Measurements from ENCODE around the gene CAPRIN1. TPM values are rescaled to one million over a fixed set of nuclear protein-coding genes. Genes with fewer than 3 reads are reported as not detected.

Gene CAPRIN1
- total and polyA plus RNA-seq, 10 of the 15 experiments (the other 5 are each of a cell fraction or from before 2014, with no cell fraction given), result 50.4 to 228 (median 191) TPM

DNA sequence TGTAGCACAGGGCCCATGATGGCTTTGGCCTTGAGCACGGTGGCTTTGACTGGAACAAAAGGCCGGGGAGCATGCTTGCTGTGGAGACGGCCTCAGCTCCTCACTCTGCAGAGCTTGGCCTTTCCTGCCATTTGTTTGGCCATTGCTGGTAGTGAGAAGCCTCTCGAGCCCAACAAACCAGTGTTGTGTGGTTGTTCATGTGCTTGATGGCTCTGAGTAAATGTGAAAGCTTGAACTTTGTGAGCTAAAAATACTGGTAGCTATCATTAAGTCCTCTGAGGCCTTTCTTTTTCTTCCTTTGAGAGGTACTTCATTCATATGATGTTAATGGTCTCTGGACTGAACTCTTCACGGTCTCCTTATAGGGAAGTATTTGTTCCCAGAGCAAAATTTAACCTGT, 93.5 kb downstream of the CAPRIN1 start (continued):
- TF ChIP-seq IRF3 (IDR thresholded peaks at IDR 0.05) (no peak), PAX8 (IDR thresholded peaks at IDR 0.05) (no peak), CHD4 (IDR thresholded peaks at IDR 0.05) (no peak), SUPT20H (IDR thresholded peaks at IDR 0.05; ENCODE audit: borderline replicate concordance, control insufficient read depth, low read depth, low read length) (no peak), E4F1 (IDR thresholded peaks at IDR 0.05; ENCODE audit: borderline replicate concordance, partially characterized antibody) (no peak), RAD51 (IDR thresholded peaks at IDR 0.05) (no peak), NKRF (conservative IDR thresholded peaks at IDR 0.05) (no peak), SP1 (IDR thresholded peaks at IDR 0.05; ENCODE audit: low read depth, low read length) (no peak), MLLT1 (IDR thresholded peaks at IDR 0.05) (no peak), POLR2A (IDR thresholded peaks at IDR 0.05; ENCODE audit: low read depth, low read length) (no peak), MEF2B (IDR thresholded peaks at IDR 0.05; ENCODE audit: partially characterized antibody, poor library complexity, severe bottlenecking) (peak; percentile 80), ZBED1 (IDR thresholded peaks at IDR 0.05; ENCODE audit: borderline replicate concordance) (no peak), ZBTB33 (IDR thresholded peaks at IDR 0.05) (no peak), NFXL1 (IDR thresholded peaks at IDR 0.05; ENCODE audit: borderline replicate concordance) (no peak), TAF1 (IDR thresholded peaks at IDR 0.05; ENCODE audit: borderline replicate concordance, low read depth, low read length) (no peak), ELK1 (IDR thresholded peaks at IDR 0.05; ENCODE audit: low read depth, low read length) (no peak), CEBPB (IDR thresholded peaks at IDR 0.05; ENCODE audit: borderline replicate concordance in 1 of 2, low read depth in 2 of 2, low read length in 2 of 2) (no peak), RAD21 (IDR thresholded peaks at IDR 0.05; ENCODE audit: insufficient read depth, low read depth, low read length) (no peak), RUNX3 (IDR thresholded peaks at IDR 0.05; ENCODE audit: low read length) (peak; percentile 79), EED (IDR thresholded peaks at IDR 0.05; ENCODE audit: low read depth) (no peak)
- TF ChIP-seq, protein P1, sequence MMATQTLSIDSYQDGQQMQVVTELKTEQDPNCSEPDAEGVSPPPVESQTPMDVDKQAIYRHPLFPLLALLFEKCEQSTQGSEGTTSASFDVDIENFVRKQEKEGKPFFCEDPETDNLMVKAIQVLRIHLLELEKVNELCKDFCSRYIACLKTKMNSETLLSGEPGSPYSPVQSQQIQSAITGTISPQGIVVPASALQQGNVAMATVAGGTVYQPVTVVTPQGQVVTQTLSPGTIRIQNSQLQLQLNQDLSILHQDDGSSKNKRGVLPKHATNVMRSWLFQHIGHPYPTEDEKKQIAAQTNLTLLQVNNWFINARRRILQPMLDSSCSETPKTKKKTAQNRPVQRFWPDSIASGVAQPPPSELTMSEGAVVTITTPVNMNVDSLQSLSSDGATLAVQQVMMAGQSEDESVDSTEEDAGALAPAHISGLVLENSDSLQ (IDR thresholded peaks at IDR 0.05), result no peak

Data from GM12878 (cell line).